Upper lobe of left lung (tissue), 4 donors: Measurements from ENCODE around the gene BCL3.

Source experiments
- CTCF ChIP-seq, 6 experiments: fragments of 450-650 bp in 4 of 6; fragments of 200-600 bp in 2 of 6; sonication (generic) in 2 of 6; IDR thresholded peaks; one replicate each; pipeline ENCODE4 v1.5.1; 2016 to 2019; ENCODE audit warnings: antibody characterized with exemption in 6 of 6
- EP300 ChIP-seq, 4 donors: sonication (generic); formaldehyde crosslinking; IDR thresholded peaks; one replicate each; pipeline ENCODE4 v1.5.1; 2017; ENCODE audit warnings: antibody characterized with exemption in 4 of 4, control low read depth in 2 of 4
- POLR2AphosphoS5 ChIP-seq, 2 donors: sonication (generic); formaldehyde crosslinking; IDR thresholded peaks; one replicate each; pipeline ENCODE4 v1.5.1; 2017; ENCODE audit warnings: antibody characterized with exemption in 2 of 2

GRCh38 chr19:44737238-44738071, 11.1 kb upstream of the BCL3 start:
- TF ChIP-seq CTCF (IDR thresholded peaks at IDR 0.05) (no peak), EP300 (IDR thresholded peaks at IDR 0.05) (no peak), POLR2AphosphoS5 (IDR thresholded peaks at IDR 0.05) (no peak)
